ENCODE data around the gene ZNF300.

ZNF300 gene

GRCh38 chr5:150904479-150905311 is at the start of gene ZNF300:
Gene ZNF300 (minus strand): TSS chr5:150904980. CDS start chr5:150903155, 1,825 bp downstream.
- TF ChIP-seq CTCF (IDR thresholded peaks at IDR 0.05; ENCODE audit: low read depth, low read length), result no peak
- TF ChIP-seq MAX (IDR thresholded peaks at IDR 0.05; ENCODE audit: low read depth, low read length), result no peak
- no peak for TF ChIP-seq MYC (IDR thresholded peaks at IDR 0.05; ENCODE audit: low read depth, low read length)
- TF ChIP-seq POLR2A (IDR thresholded peaks at IDR 0.05; ENCODE audit: extremely low read depth, insufficient read length), result no peak
- H3K4me3 ChIP-seq (ENCODE audit: low read depth, low read length), result no peak within 1 kb of the TSS

GRCh38 chr5:150948539-150948938 is 43.8 kb upstream of the ZNF300 start:
- no peak for TF ChIP-seq MYC (IDR thresholded peaks at IDR 0.05; ENCODE audit: low read depth, low read length)
- no peak for TF ChIP-seq MAX (IDR thresholded peaks at IDR 0.05; ENCODE audit: low read depth, low read length)
- no peak for TF ChIP-seq POLR2A (IDR thresholded peaks at IDR 0.05; ENCODE audit: extremely low read depth, insufficient read length)
- TF ChIP-seq CTCF (IDR thresholded peaks at IDR 0.05; ENCODE audit: low read depth, low read length), result no peak
- no peak for DNase-seq (ENCODE audit: low read depth)
- no peak overlapping the region for H3K4me3 ChIP-seq (ENCODE audit: low read depth, low read length)

More at GRCh38 chr5:150904479-150905311, at the start of gene ZNF300:
- DNase-seq (ENCODE audit: low read depth), result no peak

- DNase-seq (ENCODE audit: low read depth), result no peak
- H3K4me3 ChIP-seq (ENCODE audit: low read depth, low read length), result no peak overlapping the region
- TF ChIP-seq MAX (IDR thresholded peaks at IDR 0.05; ENCODE audit: low read depth, low read length) (no peak), POLR2A (IDR thresholded peaks at IDR 0.05; ENCODE audit: extremely low read depth, insufficient read length) (no peak), MYC (IDR thresholded peaks at IDR 0.05; ENCODE audit: low read depth, low read length) (no peak), CTCF (IDR thresholded peaks at IDR 0.05; ENCODE audit: low read depth, low read length) (no peak)
Measured at GRCh38 chr5:150946351-150946905, 41.6 kb upstream of the ZNF300 start.

GRCh38 chr5:150945947-150946346 is 41.2 kb upstream of the ZNF300 start:
- no peak for DNase-seq (ENCODE audit: low read depth)
- TF ChIP-seq POLR2A (IDR thresholded peaks at IDR 0.05; ENCODE audit: extremely low read depth, insufficient read length) (no peak), CTCF (IDR thresholded peaks at IDR 0.05; ENCODE audit: low read depth, low read length) (no peak), MAX (IDR thresholded peaks at IDR 0.05; ENCODE audit: low read depth, low read length) (no peak), MYC (IDR thresholded peaks at IDR 0.05; ENCODE audit: low read depth, low read length) (no peak)
- no peak overlapping the region for H3K4me3 ChIP-seq (ENCODE audit: low read depth, low read length)

- H3K4me3 ChIP-seq (ENCODE audit: low read depth, low read length), result no peak overlapping the region
- no peak for DNase-seq (ENCODE audit: low read depth)
- TF ChIP-seq MYC (IDR thresholded peaks at IDR 0.05; ENCODE audit: low read depth, low read length) (no peak), POLR2A (IDR thresholded peaks at IDR 0.05; ENCODE audit: extremely low read depth, insufficient read length) (no peak), CTCF (IDR thresholded peaks at IDR 0.05; ENCODE audit: low read depth, low read length) (no peak), MAX (IDR thresholded peaks at IDR 0.05; ENCODE audit: low read depth, low read length) (no peak)
Measured at GRCh38 chr5:150945486-150945885, 40.7 kb upstream of the ZNF300 start.
